CD14-positive monocyte (primary cell): Measurements from ENCODE around the gene CBX6. TPM values are rescaled to one million over a fixed set of nuclear protein-coding genes. Genes with fewer than 3 reads are reported as not detected.

Source experiments
- DNase-seq, 3 donors: peaks; one replicate each; pipeline ENCODE4 v3.0.0-alpha.2; 2011 to 2022
- H2AFZ ChIP-seq: 2 replicates; pipeline ENCODE4 v1.6.0; 2012; ENCODE audit warnings: mild to moderate bottlenecking, low read depth, low read length, inconsistent platforms; ENCODE audit not compliant: insufficient read depth, poor library complexity, severe bottlenecking
- H3K27ac ChIP-seq, 2 donors: 1 replicate in 1 of 2; 2 replicates in 1 of 2; pipeline ENCODE4 v1.5.1; 2012 to 2013; ENCODE audit warnings: low read length in 2 of 2, control low read depth in 1 of 2, inconsistent platforms in 1 of 2, low read depth in 1 of 2, mild to moderate bottlenecking in 1 of 2
- H3K27me3 ChIP-seq, 2 donors: one replicate each; pipeline versions ENCODE4 v1.6.0 to v1.6.1; 2011 to 2013; ENCODE audit warnings: low read length in 2 of 2; ENCODE audit not compliant: control insufficient read depth in 2 of 2, insufficient read depth in 2 of 2
- H3K36me3 ChIP-seq, 2 donors: replicated peaks in 1 of 2; 1 replicate in 1 of 2; 2 replicates in 1 of 2; pipeline versions ENCODE4 v1.5.1 to v1.6.1; 2012 to 2013; ENCODE audit warnings: low read length in 2 of 2, control low read depth in 1 of 2, inconsistent platforms in 1 of 2, mild to moderate bottlenecking in 1 of 2; ENCODE audit not compliant: insufficient read depth in 2 of 2, control insufficient read depth in 1 of 2
- H3K4me1 ChIP-seq, 2 donors: 1 replicate in 1 of 2; 2 replicates in 1 of 2; pipeline versions ENCODE4 v1.5.1 to v1.6.1; 2012 to 2013; ENCODE audit warnings: low read length in 2 of 2, control low read depth in 1 of 2, inconsistent platforms in 1 of 2, mild to moderate bottlenecking in 1 of 2, moderate library complexity in 1 of 2; ENCODE audit not compliant: insufficient read depth in 2 of 2, control insufficient read depth in 1 of 2
- H3K4me2 ChIP-seq: replicated peaks from 2 replicates; pipeline ENCODE3; 2012; ENCODE audit warnings: low read length, moderate library complexity, mild to moderate bottlenecking; ENCODE audit not compliant: poor library complexity, severe bottlenecking; ENCODE audit errors: extremely low read depth
- H3K4me3 ChIP-seq, 3 experiments: fragments of 200-600 bp in 1 of 3; sonication (generic) in 1 of 3; replicated peaks in 1 of 3; 1 replicate in 2 of 3; 2 replicates in 1 of 3; pipeline ENCODE4 v1.5.1; 2011 to 2013; ENCODE audit warnings: low read length in 3 of 3, mild to moderate bottlenecking in 3 of 3, control low read depth in 2 of 3, low read depth in 2 of 3, inconsistent platforms in 1 of 3, moderate library complexity in 1 of 3
- H3K79me2 ChIP-seq: 2 replicates; pipeline ENCODE4 v1.6.0; 2012; ENCODE audit warnings: mild to moderate bottlenecking, control low read depth, inconsistent platforms, low read length, moderate library complexity; ENCODE audit not compliant: insufficient read depth
- H3K9ac ChIP-seq: 2 replicates; pipeline ENCODE4 v1.6.0; 2017; ENCODE audit warnings: low read length, mild to moderate bottlenecking; ENCODE audit not compliant: insufficient read depth, poor library complexity, severe bottlenecking
- H3K9me3 ChIP-seq, 2 donors: replicated peaks in 1 of 2; 1 replicate in 1 of 2; 2 replicates in 1 of 2; pipeline versions ENCODE4 v1.5.1 to v1.6.1; 2012 to 2013; ENCODE audit warnings: low read length in 2 of 2, control low read depth in 1 of 2; ENCODE audit not compliant: control insufficient read depth in 1 of 2, insufficient read depth in 1 of 2
- H4K20me1 ChIP-seq: 2 replicates; pipeline ENCODE4 v1.6.0; 2012; ENCODE audit warnings: mild to moderate bottlenecking, low read length, control low read depth, moderate library complexity; ENCODE audit not compliant: insufficient read depth
- H3K27ac Mint-ChIP-seq, 7 donors: one replicate each; pipeline ENCODE4 v1.8.0; 2020; ENCODE audit warnings: mild to moderate bottlenecking in 7 of 7, mixed read lengths in 7 of 7, moderate library complexity in 6 of 7, inconsistent platforms in 2 of 7
- H3K27me3 Mint-ChIP-seq, 3 donors: one replicate each; pipeline ENCODE4 v1.8.0; 2021 to 2022; ENCODE audit warnings: low read depth in 3 of 3, mild to moderate bottlenecking in 3 of 3, mixed read lengths in 3 of 3, moderate library complexity in 3 of 3, inconsistent platforms in 1 of 3
- H3K36me3 Mint-ChIP-seq, 2 donors: one replicate each; pipeline ENCODE4 v1.8.0; 2020; ENCODE audit warnings: mixed read lengths in 2 of 2, inconsistent platforms in 1 of 2, mild to moderate bottlenecking in 1 of 2
- H3K4me1 Mint-ChIP-seq: one replicate; pipeline ENCODE4 v1.8.0; 2020; ENCODE audit warnings: mild to moderate bottlenecking, mixed read lengths
- H3K4me3 Mint-ChIP-seq, 2 donors: one replicate each; pipeline ENCODE4 v1.8.0; 2020; ENCODE audit warnings: mild to moderate bottlenecking in 2 of 2, mixed read lengths in 2 of 2, moderate library complexity in 1 of 2
- H3K9me3 Mint-ChIP-seq, 7 donors: one replicate each; pipeline ENCODE4 v1.8.0; 2020 to 2022; ENCODE audit warnings: mixed read lengths in 7 of 7, mild to moderate bottlenecking in 6 of 7, moderate library complexity in 6 of 7, inconsistent platforms in 2 of 7
- WGBS: methylation state at CpG from one replicate; pipeline ENCODE4 v1.1.5; 2013; ENCODE audit warnings: missing lambda C conversion rate; ENCODE audit not compliant: insufficient coverage; 5-methylcytosine and 5-hydroxymethylcytosine counted together
- intact Hi-C, 2 donors: fragments of 100-400 bp; cut with micrococcal nuclease; formaldehyde crosslinking; loops; one replicate each; pipeline versions ENCODE4 v1.15.0 to v1.15.1; 2023
- polyA plus RNA-seq, 3 donors: library from polyadenylated mRNA; depleted of rRNA in 1 of 3; unstranded in 2 of 3; stranded (reverse) in 1 of 3; fragments of 300-500 nt in 2 of 3; fragments of >200 nt in 1 of 3; fragmentation: Illumina TruSeq in 2 of 3; gene quantifications; 1 replicate in 2 of 3; 2 replicates in 1 of 3; pipeline ENCODE4 v1.2.3, GENCODE V29; 2012 to 2021
- TF ChIP-seq, protein P1 (sequence below): fragments of 200-600 bp; IDR thresholded peaks from one replicate; pipeline ENCODE4 v1.8.0; 2022; ENCODE audit warnings: antibody characterized with exemption, mild to moderate bottlenecking

CBX6 gene
- polyA plus RNA-seq, 3 donors: 2.1 to 26.7 (median 5.0) TPM

DNA sequence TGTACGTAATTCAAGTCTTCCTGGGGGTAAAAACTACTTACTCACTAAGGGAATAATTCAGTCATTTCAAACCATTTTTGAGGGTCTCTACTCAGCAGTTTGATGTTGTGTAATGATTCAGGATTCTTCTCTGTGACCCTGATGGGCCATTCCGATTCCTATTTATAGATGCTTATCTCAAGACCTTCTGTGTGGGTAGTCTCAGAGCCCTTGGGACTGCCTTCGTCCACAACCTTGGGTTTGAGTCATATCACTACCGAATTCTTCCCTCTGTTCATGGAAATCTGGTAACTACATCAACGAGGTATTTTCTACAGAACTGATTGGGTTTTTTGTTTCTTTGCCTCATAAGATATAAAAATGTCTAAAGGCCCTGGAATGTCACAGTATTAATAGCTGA lies 14.3 kb upstream of the CBX6 start:
- H3K9me3 ChIP-seq: no peaks in the 10 kb centered on the region
- H3K36me3 ChIP-seq: no peaks in the 10 kb centered on the region
- H3K9ac ChIP-seq: no peak overlapping the region
- H3K9me3 Mint-ChIP-seq: peaks cover 0 to 2% (median 0%) of the 10 kb centered on the region in 7 donors
- no CpG with 5 or more reads among the region's 5 CpGs for WGBS
- H2AFZ ChIP-seq: no peak overlapping the region
- intact Hi-C loops: no loop called here
- no peaks in the 10 kb centered on the region for H3K79me2 ChIP-seq
- peaks cover 0 to 2% of the 10 kb centered on the region in 2 donors for H3K27me3 ChIP-seq
- DNase-seq: no peak
- peaks cover 8 to 11% (median 9%) of the 10 kb centered on the region in 3 donors for H3K27me3 Mint-ChIP-seq
- H3K4me1 ChIP-seq: peaks cover 7% of the 10 kb centered on the region in 2 donors
- no peak overlapping the region for H3K4me3 ChIP-seq
- no peak overlapping the region for H3K27ac Mint-ChIP-seq
- TF ChIP-seq, protein P1, sequence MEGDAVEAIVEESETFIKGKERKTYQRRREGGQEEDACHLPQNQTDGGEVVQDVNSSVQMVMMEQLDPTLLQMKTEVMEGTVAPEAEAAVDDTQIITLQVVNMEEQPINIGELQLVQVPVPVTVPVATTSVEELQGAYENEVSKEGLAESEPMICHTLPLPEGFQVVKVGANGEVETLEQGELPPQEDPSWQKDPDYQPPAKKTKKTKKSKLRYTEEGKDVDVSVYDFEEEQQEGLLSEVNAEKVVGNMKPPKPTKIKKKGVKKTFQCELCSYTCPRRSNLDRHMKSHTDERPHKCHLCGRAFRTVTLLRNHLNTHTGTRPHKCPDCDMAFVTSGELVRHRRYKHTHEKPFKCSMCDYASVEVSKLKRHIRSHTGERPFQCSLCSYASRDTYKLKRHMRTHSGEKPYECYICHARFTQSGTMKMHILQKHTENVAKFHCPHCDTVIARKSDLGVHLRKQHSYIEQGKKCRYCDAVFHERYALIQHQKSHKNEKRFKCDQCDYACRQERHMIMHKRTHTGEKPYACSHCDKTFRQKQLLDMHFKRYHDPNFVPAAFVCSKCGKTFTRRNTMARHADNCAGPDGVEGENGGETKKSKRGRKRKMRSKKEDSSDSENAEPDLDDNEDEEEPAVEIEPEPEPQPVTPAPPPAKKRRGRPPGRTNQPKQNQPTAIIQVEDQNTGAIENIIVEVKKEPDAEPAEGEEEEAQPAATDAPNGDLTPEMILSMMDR: no peak
- no peak overlapping the region for H3K27ac ChIP-seq
- H3K4me1 Mint-ChIP-seq: peaks cover 12% of the 10 kb centered on the region
- no peak overlapping the region for H3K4me3 Mint-ChIP-seq
- H3K36me3 Mint-ChIP-seq: no peaks in the 10 kb centered on the region
- no peaks in the 10 kb centered on the region for H4K20me1 ChIP-seq
- H3K4me2 ChIP-seq: no peak overlapping the region

DNA sequence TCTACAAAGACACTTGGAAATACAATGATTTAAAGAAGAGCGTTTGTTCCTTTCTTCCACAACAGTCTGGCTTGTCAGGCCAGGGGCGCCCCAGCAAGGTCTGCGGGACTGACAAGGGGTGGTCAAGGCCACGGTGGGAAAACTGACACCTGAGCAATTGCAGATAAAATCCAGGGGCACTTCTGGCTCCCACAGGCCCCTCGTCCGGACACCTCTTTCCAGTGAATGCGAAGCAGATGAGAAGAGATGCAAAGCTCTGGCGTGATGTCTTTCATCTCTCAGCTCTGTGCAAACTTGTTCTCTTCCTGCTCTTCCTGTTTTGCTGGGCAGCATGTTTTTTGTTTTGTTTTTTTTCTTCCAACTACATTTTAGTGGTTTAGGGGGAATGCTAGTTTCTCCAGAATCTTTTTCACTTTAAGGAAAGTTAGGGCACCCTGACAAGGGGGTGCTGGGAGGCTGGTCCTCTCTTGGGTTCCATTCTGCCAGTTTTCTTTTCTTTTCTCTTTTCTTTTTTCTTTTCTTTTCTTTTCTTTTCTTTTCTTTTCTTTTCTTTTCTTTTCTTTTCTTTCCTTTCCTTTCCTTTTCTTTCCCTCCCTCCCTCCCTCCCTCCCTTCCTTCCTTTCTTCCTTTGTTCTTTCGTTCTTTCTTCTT lies 11.1 kb upstream of the CBX6 start:
- no peak overlapping the region for H3K27ac ChIP-seq
- H3K9me3 Mint-ChIP-seq: peaks cover 0 to 2% (median 0%) of the 10 kb centered on the region in 7 donors
- no peak for DNase-seq
- H3K36me3 Mint-ChIP-seq: no peaks in the 10 kb centered on the region
- no peaks in the 10 kb centered on the region for H3K9me3 ChIP-seq
- H2AFZ ChIP-seq: no peak overlapping the region
- H3K4me3 Mint-ChIP-seq: no peak overlapping the region
- intact Hi-C loops: no loop called here
- TF ChIP-seq, protein P1: no peak
- H3K36me3 ChIP-seq: no peaks in the 10 kb centered on the region
- H3K4me1 Mint-ChIP-seq: peaks cover 17% of the 10 kb centered on the region
- H3K4me3 ChIP-seq: no peak overlapping the region
- no peak overlapping the region for H3K4me2 ChIP-seq
- no peaks in the 10 kb centered on the region for H4K20me1 ChIP-seq
- H3K27ac Mint-ChIP-seq: no peak overlapping the region
- H3K9ac ChIP-seq: no peak overlapping the region
- H3K27me3 Mint-ChIP-seq: peaks cover 4 to 8% (median 8%) of the 10 kb centered on the region in 3 donors
- 64% methylated on average over 6 of the region's 9 CpGs for WGBS
- H3K27me3 ChIP-seq: no peaks in the 10 kb centered on the region
- H3K4me1 ChIP-seq: peaks cover 9% of the 10 kb centered on the region in 2 donors
- H3K79me2 ChIP-seq: no peaks in the 10 kb centered on the region
